Caco-2 (cell line): Measurements from ENCODE around the gene ING4. TPM values are rescaled to one million over a fixed set of nuclear protein-coding genes. Genes with fewer than 3 reads are reported as not detected.

ENCODE experiments used
- BruUV-seq: library from RNA; stranded (reverse); fragments of 400-500 nt; replicated peaks from 2 replicates; lab custom pipeline; 2021; lab: Mats Ljungman, UMichigan
- CTCF ChIA-PET: fragments of 300-600 bp; sonication (Branson Sonifier 250); formaldehyde crosslinking; loops from one replicate; lab custom pipeline; 2022; ENCODE audit warnings: antibody characterized with exemption; lab: Charles Lee
- POLR2A ChIA-PET: fragments of 300-600 bp; sonication (Branson Sonifier 250); formaldehyde crosslinking; loops from one replicate; lab custom pipeline; 2022; ENCODE audit warnings: antibody characterized with exemption; lab: Charles Lee
- DNase-seq, 2 experiments: peaks; one replicate each; pipeline versions ENCODE4 v3.0.0 to v3.0.0-alpha.2; 2020 to 2022
- H3K27me3 ChIP-seq: replicated peaks from 2 replicates; pipeline ENCODE4 v1.6.0; 2011; ENCODE audit warnings: low read length; ENCODE audit not compliant: control insufficient read depth, insufficient read depth
- H3K36me3 ChIP-seq: 2 replicates; pipeline ENCODE4 v1.5.1; 2011; ENCODE audit warnings: low read length; ENCODE audit not compliant: control insufficient read depth, insufficient read depth
- H3K4me1 ChIP-seq: fragments of 250-450 bp; sonication (Bioruptor Pico); 2 replicates; pipeline ENCODE4 v1.5.1; 2020; ENCODE audit warnings: mild to moderate bottlenecking
- H3K4me3 ChIP-seq: 2 replicates; pipeline ENCODE4 v1.5.1; 2011; ENCODE audit warnings: low read depth, mild to moderate bottlenecking, control low read depth, low read length
- H3K9me3 ChIP-seq: fragments of 250-450 bp; sonication (Bioruptor Pico); 2 replicates; pipeline ENCODE4 v1.5.1; 2020; ENCODE audit warnings: mild to moderate bottlenecking, moderate library complexity
- H3K27ac Mint-ChIP-seq: one replicate; pipeline ENCODE4 v1.8.0; 2022; ENCODE audit warnings: mixed read lengths; ENCODE audit not compliant: unreplicated experiment
- H3K27me3 Mint-ChIP-seq: one replicate; pipeline ENCODE4 v1.8.0; 2022; ENCODE audit warnings: mixed read lengths; ENCODE audit not compliant: insufficient read depth, unreplicated experiment
- H3K36me3 Mint-ChIP-seq: one replicate; pipeline ENCODE4 v1.8.0; 2022; ENCODE audit warnings: mild to moderate bottlenecking, mixed read lengths; ENCODE audit not compliant: insufficient read depth, unreplicated experiment
- H3K4me1 Mint-ChIP-seq: one replicate; pipeline ENCODE4 v1.8.0; 2022; ENCODE audit warnings: low read depth, mixed read lengths; ENCODE audit not compliant: unreplicated experiment
- H3K4me3 Mint-ChIP-seq: one replicate; pipeline ENCODE4 v1.8.0; 2022; ENCODE audit warnings: mild to moderate bottlenecking, moderate library complexity, mixed read lengths; ENCODE audit not compliant: unreplicated experiment
- H3K9me3 Mint-ChIP-seq: one replicate; pipeline ENCODE4 v1.8.0; 2022; ENCODE audit warnings: mixed read lengths; ENCODE audit not compliant: unreplicated experiment
- intact Hi-C: fragments of 100-400 bp; cut with micrococcal nuclease; formaldehyde crosslinking; loops from one replicate; pipeline ENCODE4 v1.10.0; 2022; ENCODE audit not compliant: unreplicated experiment
- total RNA-seq: library from RNA; stranded (reverse); gene quantifications from 2 replicates; pipeline ENCODE4 v1.2.3, GENCODE V29; 2022
- TF ChIP-seq, protein P1 (sequence below), 2 experiments: fragments of 200-600 bp in 1 of 2; IDR thresholded peaks; 1 replicate in 1 of 2; 2 replicates in 1 of 2; pipeline versions ENCODE4 v1.5.1 to v1.8.0; 2011 to 2022; ENCODE audit warnings: antibody characterized with exemption in 1 of 2, control low read depth in 1 of 2, inconsistent platforms in 1 of 2, low read depth in 1 of 2, low read length in 1 of 2, mild to moderate bottlenecking in 1 of 2, moderate library complexity in 1 of 2; ENCODE audit not compliant: insufficient read depth in 1 of 2, severe bottlenecking in 1 of 2, unreplicated experiment in 1 of 2

Gene ING4
- total RNA-seq, 1 experiment from 2014 or later, result 32.8 TPM

GRCh38 chr12:6620885-6621274, 42.0 kb downstream of the ING4 start:
- Mint-ChIP-seq H3K4me3 (no peak overlapping the region), H3K36me3 (no peaks in the 10 kb centered on the region), H3K9me3 (no peaks in the 10 kb centered on the region), H3K4me1 (no peaks in the 10 kb centered on the region), H3K27me3 (no peaks in the 10 kb centered on the region), H3K27ac (no peak overlapping the region)
- BruUV-seq, result no TSS peak
- intact Hi-C loops, result no loop called here
- no peaks in the 10 kb centered on the region for H3K27me3 ChIP-seq
- ChIA-PET POLR2A (no interaction called here), CTCF (interaction anchor here (0.6 to 0.8 kb wide), 4 partner anchors 51 to 211 kb away, joined by 3 to 5 read pairs (median 3); no protein-coding TSS in a partner anchor)
- TF ChIP-seq, protein P1, sequence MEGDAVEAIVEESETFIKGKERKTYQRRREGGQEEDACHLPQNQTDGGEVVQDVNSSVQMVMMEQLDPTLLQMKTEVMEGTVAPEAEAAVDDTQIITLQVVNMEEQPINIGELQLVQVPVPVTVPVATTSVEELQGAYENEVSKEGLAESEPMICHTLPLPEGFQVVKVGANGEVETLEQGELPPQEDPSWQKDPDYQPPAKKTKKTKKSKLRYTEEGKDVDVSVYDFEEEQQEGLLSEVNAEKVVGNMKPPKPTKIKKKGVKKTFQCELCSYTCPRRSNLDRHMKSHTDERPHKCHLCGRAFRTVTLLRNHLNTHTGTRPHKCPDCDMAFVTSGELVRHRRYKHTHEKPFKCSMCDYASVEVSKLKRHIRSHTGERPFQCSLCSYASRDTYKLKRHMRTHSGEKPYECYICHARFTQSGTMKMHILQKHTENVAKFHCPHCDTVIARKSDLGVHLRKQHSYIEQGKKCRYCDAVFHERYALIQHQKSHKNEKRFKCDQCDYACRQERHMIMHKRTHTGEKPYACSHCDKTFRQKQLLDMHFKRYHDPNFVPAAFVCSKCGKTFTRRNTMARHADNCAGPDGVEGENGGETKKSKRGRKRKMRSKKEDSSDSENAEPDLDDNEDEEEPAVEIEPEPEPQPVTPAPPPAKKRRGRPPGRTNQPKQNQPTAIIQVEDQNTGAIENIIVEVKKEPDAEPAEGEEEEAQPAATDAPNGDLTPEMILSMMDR (IDR thresholded peaks at IDR 0.05; ENCODE audit: insufficient read depth in 1 of 2, low read depth in 1 of 2, low read length in 1 of 2, severe bottlenecking in 1 of 2, unreplicated experiment in 1 of 2), result no peak
- no peak for DNase-seq
- no peaks in the 10 kb centered on the region for H3K9me3 ChIP-seq
- H3K36me3 ChIP-seq, result no peaks in the 10 kb centered on the region
- no peak overlapping the region for H3K4me3 ChIP-seq
- no peaks in the 10 kb centered on the region for H3K4me1 ChIP-seq

- Mint-ChIP-seq H3K4me3 (no peak overlapping the region), H3K27me3 (no peaks in the 10 kb centered on the region), H3K9me3 (no peaks in the 10 kb centered on the region), H3K27ac (no peak overlapping the region), H3K36me3 (no peaks in the 10 kb centered on the region), H3K4me1 (no peaks in the 10 kb centered on the region)
- TF ChIP-seq, protein P1 (IDR thresholded peaks at IDR 0.05; ENCODE audit: insufficient read depth in 1 of 2, low read depth in 1 of 2, low read length in 1 of 2, severe bottlenecking in 1 of 2, unreplicated experiment in 1 of 2), result no peak
- no TSS peak for BruUV-seq
- H3K36me3 ChIP-seq, result no peaks in the 10 kb centered on the region
- H3K4me1 ChIP-seq, result no peaks in the 10 kb centered on the region
- no peak for DNase-seq
- no peaks in the 10 kb centered on the region for H3K9me3 ChIP-seq
- POLR2A ChIA-PET, result no interaction called here
- CTCF ChIA-PET, result interaction anchor here (0.7 to 0.8 kb wide), 2 partner anchors 116 to 134 kb away, joined by 3 read pairs; no protein-coding TSS in a partner anchor
- intact Hi-C loops, result no loop called here
- H3K27me3 ChIP-seq, result no peaks in the 10 kb centered on the region
- no peak overlapping the region for H3K4me3 ChIP-seq
These were observed 42.6 kb downstream of the ING4 start for GRCh38 chr12:6620137-6620884.

- H3K4me1 ChIP-seq, result peaks cover 10% of the 10 kb centered on the region
- Mint-ChIP-seq H3K27ac (no peak overlapping the region), H3K4me3 (no peak overlapping the region), H3K9me3 (no peaks in the 10 kb centered on the region), H3K36me3 (no peaks in the 10 kb centered on the region), H3K4me1 (peaks cover 7% of the 10 kb centered on the region), H3K27me3 (no peaks in the 10 kb centered on the region)
- intact Hi-C loops, result loop anchor here (5.0 kb wide), 1 partner anchor 209 kb away; the partner anchor contains the start of gene P3H3
- TF ChIP-seq, protein P1 (IDR thresholded peaks at IDR 0.05; ENCODE audit: insufficient read depth in 1 of 2, low read depth in 1 of 2, low read length in 1 of 2, severe bottlenecking in 1 of 2, unreplicated experiment in 1 of 2), result no peak
- no peak overlapping the region for H3K4me3 ChIP-seq
- ChIA-PET POLR2A (no interaction called here), CTCF (interaction anchor here (0.6 to 1.0 kb wide), 3 partner anchors 11 to 106 kb away, joined by 3 to 4 read pairs (median 3); no protein-coding TSS in a partner anchor)
- BruUV-seq, result no TSS peak
- no peak for DNase-seq
- no peaks in the 10 kb centered on the region for H3K36me3 ChIP-seq
- H3K9me3 ChIP-seq, result no peaks in the 10 kb centered on the region
- H3K27me3 ChIP-seq, result no peaks in the 10 kb centered on the region
These were observed 44.3 kb downstream of the ING4 start for GRCh38 chr12:6618483-6619225.
